DOHH2 (cell line): ENCODE results near the gene NDNF.

Experiments used
- H3F3A ChIP-seq: fragments of 200-600 bp; sonication (generic), shearing (Covaris generic); 2 replicates; pipeline ENCODE4 v1.6.0; 2016; ENCODE audit warnings: antibody characterized with exemption, mild to moderate bottlenecking; ENCODE audit not compliant: control insufficient read depth, insufficient read depth
- H3K27ac ChIP-seq: fragments of 200-600 bp; sonication (generic); 2 replicates; pipeline ENCODE4 v1.5.1; 2014; ENCODE audit warnings: low read depth, mild to moderate bottlenecking, low read length, moderate library complexity
- H3K27me3 ChIP-seq: fragments of 200-600 bp; sonication (generic); 2 replicates; pipeline ENCODE4 v1.6.1; 2014; ENCODE audit warnings: mild to moderate bottlenecking, low read length, mixed read lengths; ENCODE audit not compliant: control insufficient read depth
- H3K36me3 ChIP-seq: fragments of 200-600 bp; sonication (generic); 2 replicates; pipeline ENCODE4 v1.6.1; 2014; ENCODE audit warnings: mild to moderate bottlenecking, low read length, moderate library complexity, mixed read lengths; ENCODE audit not compliant: control insufficient read depth
- H3K4me1 ChIP-seq: fragments of 200-600 bp; sonication (generic); 2 replicates; pipeline ENCODE4 v1.6.1; 2014; ENCODE audit warnings: mild to moderate bottlenecking, low read length, mixed read lengths; ENCODE audit not compliant: control insufficient read depth
- H3K4me2 ChIP-seq: fragments of 200-600 bp; sonication (generic); 2 replicates; pipeline ENCODE4 v1.6.0; 2014; ENCODE audit warnings: mild to moderate bottlenecking, low read length, moderate library complexity
- H3K4me3 ChIP-seq: fragments of 200-600 bp; sonication (generic); 2 replicates; pipeline ENCODE4 v1.5.1; 2014; ENCODE audit warnings: mild to moderate bottlenecking, low read length, mixed read lengths
- H3K79me2 ChIP-seq: fragments of 200-600 bp; sonication (generic); 2 replicates; pipeline ENCODE4 v1.6.1; 2014; ENCODE audit warnings: mild to moderate bottlenecking, low read length, mixed read lengths; ENCODE audit not compliant: control insufficient read depth
- H3K9me2 ChIP-seq: fragments of 200-600 bp; sonication (generic); replicated peaks from 2 replicates; pipeline ENCODE4 v1.6.1; 2014; ENCODE audit warnings: mild to moderate bottlenecking, low read length, mixed read lengths; ENCODE audit not compliant: control insufficient read depth
- H3K9me3 ChIP-seq: fragments of 200-600 bp; sonication (generic); 2 replicates; pipeline ENCODE4 v1.6.1; 2014; ENCODE audit warnings: antibody characterized with exemption, low read length, mixed read lengths; ENCODE audit not compliant: control insufficient read depth, insufficient read depth
- H4K20me1 ChIP-seq: fragments of 200-600 bp; sonication (generic); 2 replicates; pipeline ENCODE4 v1.6.0; 2014; ENCODE audit warnings: low read depth, mild to moderate bottlenecking, antibody characterized with exemption, low read length, moderate library complexity; ENCODE audit not compliant: control insufficient read depth, insufficient read depth
- EZH2phosphoT487 ChIP-seq: fragments of 200-600 bp; sonication (generic); IDR thresholded peaks from 2 replicates; pipeline ENCODE4 v1.6.1; 2017; ENCODE audit warnings: borderline replicate concordance, mild to moderate bottlenecking, antibody characterized with exemption, low read length, moderate library complexity, mixed read lengths
- TF ChIP-seq, protein P1 (sequence below): fragments of 200-600 bp; sonication (generic); IDR thresholded peaks from one replicate; pipeline ENCODE4 v1.5.1; 2014; ENCODE audit warnings: antibody characterized with exemption, mild to moderate bottlenecking, low read depth, low read length; ENCODE audit not compliant: poor library complexity, severe bottlenecking

Gene NDNF

DNA sequence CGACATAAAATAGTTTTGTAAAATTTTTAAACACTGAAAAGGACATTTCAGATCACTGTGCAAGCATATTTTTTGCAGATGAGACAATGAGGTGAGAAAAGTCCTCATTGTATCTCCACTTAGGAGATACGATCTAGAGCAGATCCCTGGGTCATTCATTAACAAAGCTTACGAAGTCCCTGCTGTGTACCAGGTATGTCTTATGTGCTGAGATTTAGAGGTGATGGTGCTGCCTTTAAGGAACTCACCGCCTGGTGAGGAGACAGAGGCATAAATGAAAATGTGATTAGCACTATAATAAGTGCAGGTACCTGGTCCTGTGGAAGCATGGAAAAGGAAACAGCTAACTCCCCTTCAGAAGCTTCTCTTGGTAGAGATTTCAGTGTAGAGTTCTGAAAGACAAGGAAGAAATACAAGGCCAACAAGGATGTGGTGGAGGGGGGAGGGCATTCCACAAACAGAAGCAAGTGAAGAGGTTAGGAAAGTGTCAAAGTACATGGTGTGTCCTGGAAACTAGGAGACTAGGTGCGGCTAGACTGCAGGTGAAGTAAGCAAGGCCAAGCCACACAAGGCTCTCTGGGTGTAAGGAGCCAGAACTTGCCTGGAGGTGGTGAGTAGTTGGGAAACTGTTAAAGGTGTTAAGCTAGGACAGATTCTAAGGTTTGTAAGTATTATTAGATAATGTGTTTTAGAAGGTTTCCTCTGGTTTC is 1.5 kb upstream of the NDNF start:
- TF ChIP-seq EZH2phosphoT487: no peak
- TF ChIP-seq, protein P1, sequence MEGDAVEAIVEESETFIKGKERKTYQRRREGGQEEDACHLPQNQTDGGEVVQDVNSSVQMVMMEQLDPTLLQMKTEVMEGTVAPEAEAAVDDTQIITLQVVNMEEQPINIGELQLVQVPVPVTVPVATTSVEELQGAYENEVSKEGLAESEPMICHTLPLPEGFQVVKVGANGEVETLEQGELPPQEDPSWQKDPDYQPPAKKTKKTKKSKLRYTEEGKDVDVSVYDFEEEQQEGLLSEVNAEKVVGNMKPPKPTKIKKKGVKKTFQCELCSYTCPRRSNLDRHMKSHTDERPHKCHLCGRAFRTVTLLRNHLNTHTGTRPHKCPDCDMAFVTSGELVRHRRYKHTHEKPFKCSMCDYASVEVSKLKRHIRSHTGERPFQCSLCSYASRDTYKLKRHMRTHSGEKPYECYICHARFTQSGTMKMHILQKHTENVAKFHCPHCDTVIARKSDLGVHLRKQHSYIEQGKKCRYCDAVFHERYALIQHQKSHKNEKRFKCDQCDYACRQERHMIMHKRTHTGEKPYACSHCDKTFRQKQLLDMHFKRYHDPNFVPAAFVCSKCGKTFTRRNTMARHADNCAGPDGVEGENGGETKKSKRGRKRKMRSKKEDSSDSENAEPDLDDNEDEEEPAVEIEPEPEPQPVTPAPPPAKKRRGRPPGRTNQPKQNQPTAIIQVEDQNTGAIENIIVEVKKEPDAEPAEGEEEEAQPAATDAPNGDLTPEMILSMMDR: no peak
- Histone ChIP-seq H3K27ac (no peak overlapping the region), H4K20me1 (no peaks in the 10 kb centered on the region), H3K9me3 (no peaks in the 10 kb centered on the region), H3K9me2 (no peaks in the 10 kb centered on the region), H3F3A (no peaks in the 10 kb centered on the region), H3K4me1 (no peaks in the 10 kb centered on the region), H3K4me2 (no peak overlapping the region), H3K4me3 (no peak overlapping the region), H3K27me3 (no peaks in the 10 kb centered on the region), H3K79me2 (no peaks in the 10 kb centered on the region), H3K36me3 (no peaks in the 10 kb centered on the region)

DNA sequence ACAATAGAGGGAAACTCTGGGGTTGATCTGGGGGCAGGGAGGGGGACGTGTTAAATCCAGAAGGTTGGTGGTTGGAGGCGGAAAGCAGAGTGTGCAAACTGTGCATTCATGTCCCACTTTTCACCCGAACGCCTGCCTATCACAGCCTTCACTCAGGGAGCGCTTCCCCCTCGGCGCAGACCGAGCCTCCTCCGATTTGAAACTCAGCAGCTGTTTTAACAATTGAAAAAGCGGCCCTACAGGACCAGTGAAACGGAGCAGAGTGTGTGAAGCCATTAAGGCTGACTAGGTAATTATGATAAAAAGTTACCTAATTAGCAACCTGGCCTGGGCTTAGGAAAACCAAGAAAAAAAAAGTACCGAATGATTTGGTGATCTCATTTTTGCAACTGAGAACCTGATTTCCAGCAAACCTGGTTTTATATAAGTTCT is 685 bp upstream of the NDNF start:
- Histone ChIP-seq H3K4me3 (no peak overlapping the region), H3K9me2 (no peaks in the 10 kb centered on the region), H3K4me2 (no peak overlapping the region), H3K79me2 (no peaks in the 10 kb centered on the region), H3K27ac (no peak overlapping the region), H4K20me1 (no peaks in the 10 kb centered on the region), H3K36me3 (no peaks in the 10 kb centered on the region), H3K27me3 (no peaks in the 10 kb centered on the region), H3K9me3 (no peaks in the 10 kb centered on the region), H3K4me1 (no peaks in the 10 kb centered on the region), H3F3A (no peaks in the 10 kb centered on the region)
- TF ChIP-seq EZH2phosphoT487: no peak
- TF ChIP-seq, protein P1: no peak

DNA sequence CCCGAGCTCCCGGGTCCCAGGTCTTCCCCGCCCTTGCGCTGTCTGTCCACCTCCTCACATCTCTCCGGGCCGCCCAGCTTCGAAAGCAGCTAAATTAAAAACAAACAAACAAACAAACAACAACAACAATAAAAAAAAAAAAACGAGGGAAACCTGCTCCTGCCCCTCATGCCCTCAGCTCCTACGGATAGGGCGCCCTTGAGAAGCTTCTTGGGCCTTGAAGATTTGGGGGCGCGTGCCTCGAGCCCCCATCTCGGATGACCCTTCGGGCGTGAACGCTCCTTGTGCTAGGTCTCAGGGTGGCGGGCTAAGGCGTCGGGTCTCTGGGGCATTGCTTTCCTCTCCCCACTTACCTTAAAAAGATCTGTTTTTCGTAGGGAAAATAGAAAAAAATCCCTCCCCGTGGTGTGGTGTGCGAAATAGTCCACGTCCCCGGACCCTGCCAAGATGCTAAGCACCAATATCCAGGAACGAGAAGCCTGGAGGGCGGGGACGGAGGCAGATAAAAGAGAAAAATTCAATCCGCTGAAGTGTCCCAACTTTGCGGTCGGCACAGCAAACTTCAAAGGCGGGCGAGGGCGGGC is 603 bp downstream of the NDNF start:
- no peaks in the 10 kb centered on the region for H3K36me3 ChIP-seq
- no peak overlapping the region for H3K4me2 ChIP-seq
- H3K79me2 ChIP-seq: no peaks in the 10 kb centered on the region
- H4K20me1 ChIP-seq: no peaks in the 10 kb centered on the region
- TF ChIP-seq, protein P1: no peak
- no peak for TF ChIP-seq EZH2phosphoT487
- no peaks in the 10 kb centered on the region for H3K4me1 ChIP-seq
- H3K27ac ChIP-seq: no peak overlapping the region
- no peaks in the 10 kb centered on the region for H3K27me3 ChIP-seq
- no peaks in the 10 kb centered on the region for H3F3A ChIP-seq
- no peak overlapping the region for H3K4me3 ChIP-seq
- H3K9me2 ChIP-seq: no peaks in the 10 kb centered on the region
- H3K9me3 ChIP-seq: no peaks in the 10 kb centered on the region
